CD4-positive, alpha-beta T cell (primary cell): ENCODE data around the gene ZNG1B. TPM values are rescaled to one million over a fixed set of nuclear protein-coding genes. Genes with fewer than 3 reads are reported as not detected.
A peak's percentile ranks its signal among the peaks of the same experiment; 100 is the strongest.
"Not testable (repeated sequence)": the region's sequence is repeated elsewhere in the genome, so short reads cannot be mapped to it uniquely, and the experiment has no call there.

Source experiments
- ATAC-seq: fragments of 200-7000 bp; cut with Tn5 transposase; one replicate; pipeline ENCODE4 v1.10.0; 2022; ENCODE audit warnings: mild to moderate bottlenecking; ENCODE audit not compliant: poor library complexity
- CTCF ChIA-PET: fragments of 350-600 bp; sonication (Branson Sonifier 250); formaldehyde crosslinking; loops from one replicate; lab custom pipeline; 2021; ENCODE audit warnings: antibody characterized with exemption, inconsistent platforms; lab: Charles Lee
- POLR2A ChIA-PET: fragments of 350-600 bp; sonication (Branson Sonifier 250); formaldehyde crosslinking; loops from one replicate; lab custom pipeline; 2021; ENCODE audit warnings: antibody characterized with exemption, inconsistent platforms; lab: Charles Lee
- DNase-seq, 14 experiments: peaks; one replicate each; pipeline ENCODE4 v3.0.0-alpha.2; 2013 to 2020; ENCODE audit warnings: mixed read lengths in 2 of 14
- H3K27ac ChIP-seq, 2 donors: one replicate each; pipeline versions ENCODE4 v1.5.1 to v1.7.0; 2013; ENCODE audit warnings: low read length in 2 of 2, low read depth in 1 of 2, mild to moderate bottlenecking in 1 of 2
- H3K27me3 ChIP-seq, 2 experiments: 1 replicate in 1 of 2; 2 replicates in 1 of 2; pipeline versions ENCODE4 v1.6.1 to v1.7.0; 2013; ENCODE audit warnings: low read length in 2 of 2, control low read depth in 1 of 2, mild to moderate bottlenecking in 1 of 2, moderate library complexity in 1 of 2; ENCODE audit not compliant: insufficient read depth in 2 of 2, control insufficient read depth in 1 of 2
- H3K36me3 ChIP-seq: one replicate; pipeline ENCODE4 v1.6.1; 2013; ENCODE audit warnings: low read length, control low read depth; ENCODE audit not compliant: insufficient read depth
- H3K4me1 ChIP-seq: one replicate; pipeline ENCODE4 v1.6.1; 2013; ENCODE audit warnings: low read length, control low read depth; ENCODE audit not compliant: insufficient read depth
- H3K4me3 ChIP-seq: one replicate; pipeline ENCODE4 v1.5.1; 2013; ENCODE audit warnings: mild to moderate bottlenecking, low read length, moderate library complexity
- H3K9me3 ChIP-seq, 2 experiments: 1 replicate in 1 of 2; 2 replicates in 1 of 2; pipeline versions ENCODE4 v1.6.1 to v1.7.0; 2013; ENCODE audit warnings: low read length in 2 of 2, mild to moderate bottlenecking in 2 of 2, control low read depth in 1 of 2, moderate library complexity in 1 of 2; ENCODE audit not compliant: control insufficient read depth in 1 of 2, insufficient read depth in 1 of 2
- H3K27ac Mint-ChIP-seq: one replicate; pipeline ENCODE4 v1.8.0; 2020; ENCODE audit warnings: mixed read lengths
- H3K27me3 Mint-ChIP-seq: one replicate; pipeline ENCODE4 v1.8.0; 2021; ENCODE audit warnings: mixed read lengths
- H3K36me3 Mint-ChIP-seq: one replicate; pipeline ENCODE4 v1.8.0; 2021; ENCODE audit warnings: low read depth, mixed read lengths
- H3K4me1 Mint-ChIP-seq: one replicate; pipeline ENCODE4 v1.8.0; 2021; ENCODE audit warnings: low read depth, mixed read lengths
- H3K4me3 Mint-ChIP-seq: one replicate; pipeline ENCODE4 v1.8.0; 2020; ENCODE audit warnings: mild to moderate bottlenecking, mixed read lengths
- H3K9me3 Mint-ChIP-seq: one replicate; pipeline ENCODE4 v1.8.0; 2020; ENCODE audit warnings: mixed read lengths
- intact Hi-C, 2 experiments: fragments of 100-400 bp; cut with DNase I in 1 of 2; cut with micrococcal nuclease in 1 of 2; formaldehyde crosslinking; loops; one replicate each; pipeline versions ENCODE4 v1.15.1 to v1.9.0; 2023 to 2025; cut with DNase I, micrococcal nuclease
- total RNA-seq, 174 experiments: library from RNA in 2 of 174; stranded (reverse) in 2 of 174; gene quantifications; one replicate each; pipeline ENCODE4 v1.2.3 and lab custom pipeline; 2021 to 2026

The ZNG1B gene
- total RNA-seq, 2 experiments from 2014 or later, result 33.9 to 34.2 TPM

GRCh38 chr2:113500723-113501038, 63.2 kb downstream of the ZNG1B start:
- POLR2A ChIA-PET, H3K4me1 Mint-ChIP-seq, H3K36me3 ChIP-seq, H3K4me3 ChIP-seq, ATAC-seq, H3K9me3 Mint-ChIP-seq, H3K27ac Mint-ChIP-seq, intact Hi-C loops, CTCF ChIA-PET, H3K36me3 Mint-ChIP-seq, H3K27ac ChIP-seq, H3K4me3 Mint-ChIP-seq: not testable (repeated sequence)
- peaks cover 37% of the 10 kb centered on the region for H3K4me1 ChIP-seq
- peaks cover 0 to 15% of the 10 kb centered on the region in 2 experiments for H3K9me3 ChIP-seq
- H3K27me3 Mint-ChIP-seq, result peaks cover 16% of the 10 kb centered on the region
- H3K27me3 ChIP-seq, result peaks cover 18 to 22% of the 10 kb centered on the region in 2 experiments
- DNase-seq, result peak in 4 of 14 experiments; percentile 22 to 73 (median 53)

- H3K36me3 Mint-ChIP-seq, H3K9me3 Mint-ChIP-seq, ATAC-seq, intact Hi-C loops, H3K27ac Mint-ChIP-seq, H3K4me1 Mint-ChIP-seq, H3K36me3 ChIP-seq, H3K27ac ChIP-seq, POLR2A ChIA-PET, CTCF ChIA-PET: not testable (repeated sequence)
- peak overlapping the region; percentile 66 for H3K4me3 Mint-ChIP-seq
- DNase-seq, result peak in 3 of 14 experiments; percentile 3 to 34 (median 18)
- H3K27me3 Mint-ChIP-seq, result peaks cover 16% of the 10 kb centered on the region
- Histone ChIP-seq H3K4me1 (peaks cover 37% of the 10 kb centered on the region), H3K27me3 (peaks cover 18 to 22% of the 10 kb centered on the region in 2 experiments), H3K4me3 (peak overlapping the region; percentile 44), H3K9me3 (peaks cover 0 to 15% of the 10 kb centered on the region in 2 experiments)
Measured at GRCh38 chr2:113502216-113503093, 65.0 kb downstream of the ZNG1B start.

GRCh38 chr2:113503094-113504042, 65.9 kb downstream of the ZNG1B start:
- H3K9me3 Mint-ChIP-seq, CTCF ChIA-PET, intact Hi-C loops, H3K27ac Mint-ChIP-seq, H3K36me3 ChIP-seq, H3K27ac ChIP-seq, H3K36me3 Mint-ChIP-seq, H3K4me1 Mint-ChIP-seq, POLR2A ChIA-PET: not testable (repeated sequence)
- Histone ChIP-seq H3K27me3 (peaks cover 18 to 22% of the 10 kb centered on the region in 2 experiments), H3K9me3 (peaks cover 0 to 15% of the 10 kb centered on the region in 2 experiments), H3K4me3 (peak overlapping the region; percentile 44), H3K4me1 (peaks cover 37% of the 10 kb centered on the region)
- peak overlapping the region; percentile 66 for H3K4me3 Mint-ChIP-seq
- ATAC-seq (peak; percentile 68), DNase-seq (peak in 6 of 14 experiments; percentile 10 to 80 (median 38))
- H3K27me3 Mint-ChIP-seq, result peaks cover 22% of the 10 kb centered on the region

GRCh38 chr2:113504081-113504480, 66.6 kb downstream of the ZNG1B start:
- H3K36me3 Mint-ChIP-seq, H3K4me3 Mint-ChIP-seq, H3K27ac ChIP-seq, H3K4me1 Mint-ChIP-seq, intact Hi-C loops, CTCF ChIA-PET, POLR2A ChIA-PET, H3K4me3 ChIP-seq, H3K27ac Mint-ChIP-seq, H3K9me3 Mint-ChIP-seq, ATAC-seq, H3K36me3 ChIP-seq: not testable (repeated sequence)
- Histone ChIP-seq H3K4me1 (peaks cover 36% of the 10 kb centered on the region), H3K27me3 (peaks cover 18 to 19% of the 10 kb centered on the region in 2 experiments), H3K9me3 (peaks cover 0 to 15% of the 10 kb centered on the region in 2 experiments)
- DNase-seq, result peak in 2 of 14 experiments; percentile 21 to 35
- H3K27me3 Mint-ChIP-seq, result peaks cover 28% of the 10 kb centered on the region

- Histone ChIP-seq H3K9me3 (peaks cover 0 to 11% of the 10 kb centered on the region in 2 experiments), H3K27me3 (peaks cover 11 to 13% of the 10 kb centered on the region in 2 experiments), H3K4me1 (peaks cover 15% of the 10 kb centered on the region)
- H3K27ac Mint-ChIP-seq, H3K36me3 Mint-ChIP-seq, H3K36me3 ChIP-seq, H3K4me3 ChIP-seq, POLR2A ChIA-PET, CTCF ChIA-PET, H3K9me3 Mint-ChIP-seq, ATAC-seq, H3K27ac ChIP-seq, DNase-seq, H3K4me1 Mint-ChIP-seq, H3K4me3 Mint-ChIP-seq, intact Hi-C loops: not testable (repeated sequence)
- H3K27me3 Mint-ChIP-seq, result peaks cover 25% of the 10 kb centered on the region
Measured at GRCh38 chr2:113507394-113508140, 70.1 kb downstream of the ZNG1B start.

- H3K36me3 ChIP-seq, DNase-seq, POLR2A ChIA-PET, ATAC-seq, H3K27ac Mint-ChIP-seq, H3K4me3 ChIP-seq, H3K4me3 Mint-ChIP-seq, intact Hi-C loops, H3K9me3 Mint-ChIP-seq, H3K4me1 Mint-ChIP-seq, H3K27me3 ChIP-seq, H3K4me1 ChIP-seq, H3K36me3 Mint-ChIP-seq, CTCF ChIA-PET, H3K9me3 ChIP-seq, H3K27ac ChIP-seq: not testable (repeated sequence)
- peaks cover 25% of the 10 kb centered on the region for H3K27me3 Mint-ChIP-seq
Measured at GRCh38 chr2:113508187-113508586, 70.7 kb downstream of the ZNG1B start.
